Neural cell (in vitro differentiated cells): ENCODE data around the gene LRRC8C. TPM values are rescaled to one million over a fixed set of nuclear protein-coding genes. Genes with fewer than 3 reads are reported as not detected.

Source experiments
- H2AFZ ChIP-seq: fragments of 200-600, 300-800 bp; sonication (generic), shearing (Covaris generic); 2 replicates; pipeline ENCODE4 v1.6.0; 2014; ENCODE audit warnings: low read depth, mild to moderate bottlenecking, antibody characterized with exemption, low read length, moderate library complexity
- H3F3A ChIP-seq: fragments of 200-600 bp; shearing (Covaris generic); 2 replicates; pipeline ENCODE4 v1.6.1; 2016; ENCODE audit warnings: mild to moderate bottlenecking, moderate library complexity, mixed read lengths, antibody characterized with exemption, low read length; ENCODE audit not compliant: insufficient read depth, poor library complexity, severe bottlenecking
- H3K27ac ChIP-seq: fragments of 200-600, 300-800 bp; sonication (generic), shearing (Covaris generic); 2 replicates; pipeline ENCODE4 v1.5.1; 2014; ENCODE audit warnings: mild to moderate bottlenecking, low read length, moderate library complexity
- H3K27me3 ChIP-seq: fragments of 300-800, 200-600 bp; sonication (generic), shearing (Covaris generic); 2 replicates; pipeline ENCODE4 v1.6.0; 2014; ENCODE audit warnings: mild to moderate bottlenecking, low read depth, low read length, moderate library complexity; ENCODE audit not compliant: insufficient read depth
- H3K36me3 ChIP-seq: fragments of 300-800, 200-600 bp; sonication (generic), shearing (Covaris generic); 2 replicates; pipeline ENCODE4 v1.5.1; 2014; ENCODE audit warnings: mild to moderate bottlenecking, antibody characterized with exemption, low read length, moderate library complexity; ENCODE audit not compliant: insufficient read depth
- H3K4me2 ChIP-seq: fragments of 300-800, 200-600 bp; sonication (generic), shearing (Covaris generic); 2 replicates; pipeline ENCODE4 v1.6.0; 2014; ENCODE audit warnings: mild to moderate bottlenecking, low read length
- H3K4me3 ChIP-seq: fragments of 300-800, 200-600 bp; sonication (generic), shearing (Covaris generic); 2 replicates; pipeline ENCODE4 v1.5.1; 2014; ENCODE audit warnings: mild to moderate bottlenecking, low read length, moderate library complexity
- H3K79me2 ChIP-seq: fragments of 200-600 bp; shearing (Covaris generic); replicated peaks from 2 replicates; pipeline ENCODE4 v1.6.0; 2014; ENCODE audit warnings: mild to moderate bottlenecking, low read length, moderate library complexity; ENCODE audit not compliant: insufficient read depth
- H3K9ac ChIP-seq: fragments of 300-800, 200-600 bp; sonication (generic), shearing (Covaris generic); 2 replicates; pipeline ENCODE4 v1.6.1; 2016; ENCODE audit warnings: mild to moderate bottlenecking, low read length, mixed read lengths
- H3K9me2 ChIP-seq: fragments of 200-600 bp; shearing (Covaris generic); 2 replicates; pipeline ENCODE4 v1.6.1; 2016; ENCODE audit warnings: mild to moderate bottlenecking, low read length, mixed read lengths; ENCODE audit not compliant: insufficient read depth
- H3K9me3 ChIP-seq: fragments of 200-600, 300-800 bp; sonication (generic), shearing (Covaris generic); 2 replicates; pipeline ENCODE4 v1.6.1; 2016; ENCODE audit warnings: mild to moderate bottlenecking, mixed run types, low read length, moderate library complexity, mixed read lengths
- H4K20me1 ChIP-seq: fragments of 200-600 bp; shearing (Covaris generic); 2 replicates; pipeline ENCODE4 v1.6.1; 2016; ENCODE audit warnings: mild to moderate bottlenecking, mixed run types; ENCODE audit not compliant: insufficient read depth
- CTCF ChIP-seq: fragments of 450-650 bp; IDR thresholded peaks from 2 replicates; pipeline ENCODE4 v1.5.1; 2014; ENCODE audit warnings: antibody characterized with exemption, mild to moderate bottlenecking, moderate library complexity; ENCODE audit not compliant: poor library complexity, severe bottlenecking
- EP300 ChIP-seq: fragments of 450-650 bp; conservative IDR thresholded peaks from 2 replicates; pipeline ENCODE4 v1.6.1; 2014; ENCODE audit warnings: antibody characterized with exemption, mild to moderate bottlenecking, moderate library complexity; ENCODE audit not compliant: poor library complexity, severe bottlenecking
- EZH2 ChIP-seq: fragments of 200-600, 300-800 bp; shearing (Covaris generic), sonication (generic); IDR thresholded peaks from 2 replicates; pipeline ENCODE4 v1.6.1; 2014; ENCODE audit warnings: antibody characterized with exemption, low read length, borderline replicate concordance, mild to moderate bottlenecking; ENCODE audit not compliant: insufficient read depth, poor library complexity, severe bottlenecking
- MXI1 ChIP-seq: fragments of 450-650 bp; conservative IDR thresholded peaks from 2 replicates; pipeline ENCODE4 v1.6.1; 2014; ENCODE audit warnings: antibody characterized with exemption, mild to moderate bottlenecking; ENCODE audit not compliant: poor library complexity, severe bottlenecking
- POLR2AphosphoS5 ChIP-seq: IDR thresholded peaks from 2 replicates; pipeline ENCODE4 v1.6.1; 2012
- RAD21 ChIP-seq: fragments of 450-650 bp; conservative IDR thresholded peaks from 2 replicates; pipeline ENCODE4 v1.6.1; 2014; ENCODE audit warnings: antibody characterized with exemption, mild to moderate bottlenecking, moderate library complexity
- REST ChIP-seq: IDR thresholded peaks from 2 replicates; pipeline ENCODE4 v1.6.1; 2012; ENCODE audit warnings: borderline replicate concordance
- SMC3 ChIP-seq: fragments of 450-650 bp; conservative IDR thresholded peaks from 2 replicates; pipeline ENCODE4 v1.6.1; 2014; ENCODE audit warnings: antibody characterized with exemption, mild to moderate bottlenecking, moderate library complexity; ENCODE audit not compliant: poor library complexity
- TAF1 ChIP-seq: IDR thresholded peaks from 2 replicates; pipeline ENCODE4 v1.6.1; 2012; ENCODE audit warnings: low read depth
- polyA plus RNA-seq: library from polyadenylated mRNA; depleted of rRNA; stranded (reverse); fragments of >200 nt; gene quantifications from 2 replicates; pipeline ENCODE4 v1.2.3, GENCODE V29; 2014

LRRC8C gene
- polyA plus RNA-seq, 1 donor from 2014 or later: 0.78 TPM

GRCh38 chr1:89657886-89658285, 25.0 kb downstream of the LRRC8C start:
- no peak overlapping the region for H3K4me3 ChIP-seq
- no peaks in the 10 kb centered on the region for H3K27me3 ChIP-seq
- H2AFZ ChIP-seq: no peak overlapping the region
- no peaks in the 10 kb centered on the region for H4K20me1 ChIP-seq
- TF ChIP-seq EP300 (no peak), EZH2 (no peak), RAD21 (no peak), SMC3 (no peak), POLR2AphosphoS5 (no peak), CTCF (no peak), MXI1 (no peak), TAF1 (no peak), REST (no peak)
- no peaks in the 10 kb centered on the region for H3K9me3 ChIP-seq
- no peak overlapping the region for H3K4me2 ChIP-seq
- H3K9ac ChIP-seq: no peak overlapping the region
- no peaks in the 10 kb centered on the region for H3F3A ChIP-seq
- no peak overlapping the region for H3K27ac ChIP-seq
- H3K79me2 ChIP-seq: no peaks in the 10 kb centered on the region
- no peaks in the 10 kb centered on the region for H3K9me2 ChIP-seq
- H3K36me3 ChIP-seq: no peaks in the 10 kb centered on the region

GRCh38 chr1:89659322-89660081, 26.6 kb downstream of the LRRC8C start:
- no peaks in the 10 kb centered on the region for H3K9me3 ChIP-seq
- no peaks in the 10 kb centered on the region for H3K27me3 ChIP-seq
- no peak overlapping the region for H3K4me2 ChIP-seq
- TF ChIP-seq POLR2AphosphoS5 (no peak), REST (no peak), RAD21 (no peak), TAF1 (no peak), EZH2 (no peak), EP300 (no peak), MXI1 (no peak), SMC3 (no peak), CTCF (no peak)
- no peaks in the 10 kb centered on the region for H3F3A ChIP-seq
- no peaks in the 10 kb centered on the region for H3K36me3 ChIP-seq
- no peaks in the 10 kb centered on the region for H3K9me2 ChIP-seq
- no peaks in the 10 kb centered on the region for H4K20me1 ChIP-seq
- H3K4me3 ChIP-seq: no peak overlapping the region
- no peak overlapping the region for H2AFZ ChIP-seq
- no peak overlapping the region for H3K27ac ChIP-seq
- H3K79me2 ChIP-seq: no peaks in the 10 kb centered on the region
- no peak overlapping the region for H3K9ac ChIP-seq
